ENCODE data around the gene SCD5.
"Not testable (repeated sequence)": the region's sequence is repeated elsewhere in the genome, so short reads cannot be mapped to it uniquely, and the experiment has no call there.

- not testable (repeated sequence) for TF ChIP-seq CTCF (IDR thresholded peaks at IDR 0.05); EZH2 (IDR thresholded peaks at IDR 0.05; ENCODE audit: borderline replicate concordance, insufficient read depth, low read depth, low read length, poor library complexity, severe bottlenecking)
Observed at GRCh38 chr4:82833060-82833459, 34.5 kb upstream of the SCD5 start.

Data from B cell (primary cell).